ENCODE data around the gene CHST8. TPM values are rescaled to one million over a fixed set of nuclear protein-coding genes. Genes with fewer than 3 reads are reported as not detected.

Gene CHST8
- total and polyA plus RNA-seq, 2 of the 13 experiments (the other 11 are each of a cell fraction or from before 2014, with no cell fraction given): not detected

DNA sequence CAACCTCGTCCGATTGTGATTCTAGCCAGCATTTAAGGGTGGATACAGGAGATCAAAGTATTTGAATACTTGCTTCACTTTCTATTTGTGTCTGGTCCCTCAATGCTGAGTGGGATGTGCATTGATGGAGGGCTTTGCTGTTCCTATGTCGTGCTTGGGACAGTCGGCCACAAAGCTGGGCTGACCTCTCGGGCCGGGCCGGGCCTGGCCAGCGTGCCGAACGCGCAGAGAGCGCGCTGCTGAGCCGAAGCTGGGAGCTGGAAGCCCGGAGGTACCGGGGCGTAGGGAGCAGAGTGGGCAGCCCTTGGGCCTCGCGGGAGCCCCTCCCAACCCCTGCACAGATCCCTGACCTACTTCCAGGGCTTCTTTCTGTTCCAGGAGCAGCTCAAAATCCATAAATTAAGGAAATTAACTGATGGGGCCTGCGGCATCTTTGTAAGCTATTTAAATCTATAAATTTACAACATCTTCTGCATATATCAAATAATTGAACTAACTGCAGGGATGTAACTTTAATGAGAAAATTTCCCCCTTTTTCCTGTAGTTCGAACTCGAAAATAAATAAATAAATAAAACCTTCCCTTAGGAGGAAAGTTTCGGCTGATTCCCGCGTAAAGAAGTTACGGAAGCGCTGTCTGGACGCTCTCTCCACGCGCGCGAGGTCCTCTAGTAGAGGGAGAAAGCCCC, 173.1 kb downstream of the CHST8 start (continued):
- no peak for TF ChIP-seq CHCHD3 (CRISPR knock-in tag; IDR thresholded peaks at IDR 0.05)
- TF ChIP-seq, protein P1, sequence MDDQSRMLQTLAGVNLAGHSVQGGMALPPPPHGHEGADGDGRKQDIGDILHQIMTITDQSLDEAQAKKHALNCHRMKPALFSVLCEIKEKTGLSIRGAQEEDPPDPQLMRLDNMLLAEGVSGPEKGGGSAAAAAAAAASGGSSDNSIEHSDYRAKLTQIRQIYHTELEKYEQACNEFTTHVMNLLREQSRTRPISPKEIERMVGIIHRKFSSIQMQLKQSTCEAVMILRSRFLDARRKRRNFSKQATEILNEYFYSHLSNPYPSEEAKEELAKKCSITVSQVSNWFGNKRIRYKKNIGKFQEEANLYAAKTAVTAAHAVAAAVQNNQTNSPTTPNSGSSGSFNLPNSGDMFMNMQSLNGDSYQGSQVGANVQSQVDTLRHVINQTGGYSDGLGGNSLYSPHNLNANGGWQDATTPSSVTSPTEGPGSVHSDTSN (CRISPR knock-in tag; IDR thresholded peaks at IDR 0.05; ENCODE audit: borderline replicate concordance): no peak
- TF ChIP-seq ZNF768 (CRISPR knock-in tag; IDR thresholded peaks at IDR 0.05): peak; percentile 47; the same call in 1 of the 2 replicates
- no peak for TF ChIP-seq NCOA2 (CRISPR knock-in tag; IDR thresholded peaks at IDR 0.05)
- TF ChIP-seq, protein P2, sequence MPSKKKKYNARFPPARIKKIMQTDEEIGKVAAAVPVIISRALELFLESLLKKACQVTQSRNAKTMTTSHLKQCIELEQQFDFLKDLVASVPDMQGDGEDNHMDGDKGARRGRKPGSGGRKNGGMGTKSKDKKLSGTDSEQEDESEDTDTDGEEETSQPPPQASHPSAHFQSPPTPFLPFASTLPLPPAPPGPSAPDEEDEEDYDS (CRISPR knock-in tag; IDR thresholded peaks at IDR 0.05): no peak
- TF ChIP-seq GFI1 (CRISPR knock-in tag; IDR thresholded peaks at IDR 0.05; ENCODE audit: borderline replicate concordance): no peak
- no peak for TF ChIP-seq SOX6 (IDR thresholded peaks at IDR 0.05)
- no peak for TF ChIP-seq SOX6 (CRISPR knock-in tag; IDR thresholded peaks at IDR 0.05)
- no peak for TF ChIP-seq MEF2D (CRISPR knock-in tag; IDR thresholded peaks at IDR 0.05)
- TF ChIP-seq HOXD1 (CRISPR knock-in tag; IDR thresholded peaks at IDR 0.05): no peak
- TF ChIP-seq ZNF670 (CRISPR knock-in tag; IDR thresholded peaks at IDR 0.05; ENCODE audit: borderline replicate concordance): 0 out of 2 replicates have a peak, but pooled peaks have one; percentile 18

Measured in HepG2 (cell line).